Measurements from ENCODE around the gene ZC3H12A. TPM values are rescaled to one million over a fixed set of nuclear protein-coding genes. Genes with fewer than 3 reads are reported as not detected.

ZC3H12A gene
- total and polyA plus RNA-seq, 2 of the 8 experiments (the other 6 are each of a cell fraction or from before 2014, with no cell fraction given), result 7.4 to 10.0 TPM

GRCh38 chr1:37479255-37480124 lies 5.1 kb downstream of the ZC3H12A start (continued):
- TF ChIP-seq MAX (IDR thresholded peaks at IDR 0.05), result no peak
- no peak for TF ChIP-seq ATF3 (IDR thresholded peaks at IDR 0.05; ENCODE audit: insufficient read depth, low read depth, low read length)
- no peak for TF ChIP-seq HDAC2 (IDR thresholded peaks at IDR 0.05; ENCODE audit: borderline replicate concordance in 1 of 2, low read depth in 2 of 2, low read length in 2 of 2)
- TF ChIP-seq BCL11A (IDR thresholded peaks at IDR 0.05; ENCODE audit: low read depth in 2 of 2, low read length in 2 of 2), result no peak
- no peak for TF ChIP-seq POLR2AphosphoS5 (IDR thresholded peaks at IDR 0.05; ENCODE audit: low read depth, low read length)

Data from H1 (cell line).